Sigmoid colon (tissue), 4 donors: ENCODE data around the gene WDR26.

Source experiments
- CTCF ChIP-seq, 4 experiments: fragments of 450-650 bp in 3 of 4; fragments of 200-600 bp in 1 of 4; IDR thresholded peaks; one replicate each; pipeline ENCODE4 v1.5.1; 2016 to 2019; ENCODE audit warnings: antibody characterized with exemption in 4 of 4, mild to moderate bottlenecking in 3 of 4, moderate library complexity in 2 of 4
- EP300 ChIP-seq, 4 donors: sonication (generic); formaldehyde crosslinking; IDR thresholded peaks; one replicate each; pipeline ENCODE4 v1.6.1; 2017; ENCODE audit warnings: antibody characterized with exemption in 4 of 4

GRCh38 chr1:224405604-224405970 is 29.0 kb downstream of the WDR26 start:
- TF ChIP-seq EP300 (IDR thresholded peaks at IDR 0.05) (no peak), CTCF (IDR thresholded peaks at IDR 0.05) (no peak)
